A549 (cell line): ENCODE measurements around the gene TLR3. TPM values are rescaled to one million over a fixed set of nuclear protein-coding genes. Genes with fewer than 3 reads are reported as not detected.
A peak's percentile ranks its signal among the peaks of the same experiment; 100 is the strongest.
"Not testable (repeated sequence)": the region's sequence is repeated elsewhere in the genome, so short reads cannot be mapped to it uniquely, and the experiment has no call there.

Source experiments
- ATAC-seq, 2 experiments: fragments of 200-7000 bp in 1 of 2; fragments of >200 bp in 1 of 2; cut with Nextera tagmentation in 1 of 2; cut with Tn5 transposase in 1 of 2; 3 replicates each; pipeline versions ENCODE4 v1.8.0 to v1.9.1; 2018 to 2020; ENCODE audit warnings: mild to moderate bottlenecking in 1 of 2, moderate library complexity in 1 of 2
- CTCF ChIA-PET: fragments of 300-600 bp; sonication (Branson Sonifier 250); formaldehyde crosslinking; extraction: SDS; loops from one replicate; lab custom pipeline; 2021; ENCODE audit warnings: antibody characterized with exemption, inconsistent platforms; lab: Yijun Ruan, JAX
- POLR2A ChIA-PET: fragments of 350-600 bp; formaldehyde crosslinking; extraction: SDS; loops from one replicate; lab custom pipeline; 2021; ENCODE audit warnings: antibody characterized with exemption, inconsistent platforms; lab: Yijun Ruan, JAX
- DNase-seq, 2 experiments: peaks; one replicate each; pipeline versions ENCODE4 v3.0.0 to v3.0.0-alpha.2; 2011 to 2016; ENCODE audit warnings: low read depth in 1 of 2, low spot score in 1 of 2
- FAIRE-seq: peaks from 2 replicates; lab custom pipeline; 2011; peaks lifted over from hg19 to GRCh38; lab: Jason Lieb, UNC
- H3K27ac ChIP-seq, 2 experiments: fragments of >200 bp; sonication (Bioruptor Twin); formaldehyde crosslinking; 3 replicates each; pipeline ENCODE4 v1.5.1; 2016 to 2017
- H3K4me1 ChIP-seq: fragments of >200 bp; sonication (Bioruptor Twin); formaldehyde crosslinking; 3 replicates; pipeline ENCODE4 v1.6.1; 2016
- H3K4me2 ChIP-seq: fragments of >200 bp; sonication (Bioruptor Twin); formaldehyde crosslinking; 3 replicates; pipeline ENCODE4 v1.6.1; 2016
- H3K4me3 ChIP-seq: fragments of >200 bp; sonication (Bioruptor Twin); formaldehyde crosslinking; 3 replicates; pipeline ENCODE4 v1.5.1; 2016
- H3K9me3 ChIP-seq: fragments of >200 bp; sonication (Bioruptor Twin); formaldehyde crosslinking; 3 replicates; pipeline ENCODE4 v1.6.1; 2016
- BHLHE40 ChIP-seq: IDR thresholded peaks from 2 replicates; pipeline ENCODE4 v1.6.1; 2012; ENCODE audit warnings: low read depth, low read length, inconsistent platforms
- CEBPB ChIP-seq, 2 experiments: fragments of >200 bp in 1 of 2; sonication (Bioruptor Twin) in 1 of 2; formaldehyde crosslinking in 1 of 2; IDR thresholded peaks; 2 replicates each; pipeline ENCODE4 v1.6.1; 2012 to 2016
- CTCF ChIP-seq: fragments of >200 bp; sonication (Bioruptor Twin); formaldehyde crosslinking; IDR thresholded peaks from 3 replicates; pipeline ENCODE4 v1.5.1; 2016
- EP300 ChIP-seq, 2 experiments: fragments of >200 bp; sonication (Bioruptor Twin); formaldehyde crosslinking; IDR thresholded peaks; 2 replicates in 1 of 2; 3 replicates in 1 of 2; pipeline ENCODE4 v1.6.1; 2016 to 2017
- FOSB ChIP-seq: fragments of 250-450 bp; sonication (Bioruptor Pico); IDR thresholded peaks from 2 replicates; pipeline ENCODE4 v1.5.0; 2020; ENCODE audit warnings: mild to moderate bottlenecking, moderate library complexity
- GATA3 ChIP-seq: IDR thresholded peaks from 2 replicates; pipeline ENCODE4 v1.6.1; 2012; ENCODE audit warnings: borderline replicate concordance
- HDAC2 ChIP-seq: fragments of 200-600 bp; sonication (generic); IDR thresholded peaks from 2 replicates; pipeline ENCODE4 v1.6.1; 2016
- HES2 ChIP-seq: fragments of >200 bp; sonication (Bioruptor Twin); formaldehyde crosslinking; IDR thresholded peaks from 2 replicates; pipeline ENCODE4 v1.6.1; 2016
- KDM1A ChIP-seq: fragments of 200-600 bp; sonication (generic); IDR thresholded peaks from 2 replicates; pipeline ENCODE4 v1.6.1; 2016; ENCODE audit warnings: low read depth, mild to moderate bottlenecking
- KDM5A ChIP-seq: fragments of 200-600 bp; sonication (generic); IDR thresholded peaks from 2 replicates; pipeline ENCODE4 v1.6.1; 2016; ENCODE audit warnings: antibody characterized with exemption, mild to moderate bottlenecking
- MAFK ChIP-seq: fragments of 450-650 bp; IDR thresholded peaks from 2 replicates; pipeline ENCODE4 v1.6.1; 2014; ENCODE audit not compliant: partially characterized antibody
- MAZ ChIP-seq: fragments of 150-350 bp; IDR thresholded peaks from 2 replicates; pipeline ENCODE4 v1.6.1; 2014; ENCODE audit warnings: antibody characterized with exemption, low read depth, low read length, borderline replicate concordance
- NFE2L2 ChIP-seq: fragments of 150-350 bp; conservative IDR thresholded peaks from 2 replicates; pipeline ENCODE4 v1.6.1; 2014; ENCODE audit warnings: low read length
- POLR2A ChIP-seq: IDR thresholded peaks from 2 replicates; pipeline ENCODE4 v1.6.1; 2012; ENCODE audit warnings: mild to moderate bottlenecking, low read length
- RAD21 ChIP-seq, 2 experiments: fragments of >200 bp in 1 of 2; sonication (Bioruptor Twin) in 1 of 2; formaldehyde crosslinking in 1 of 2; IDR thresholded peaks in 1 of 2; conservative IDR thresholded peaks in 1 of 2; 2 replicates in 1 of 2; 3 replicates in 1 of 2; pipeline ENCODE4 v1.6.1; 2012 to 2018; ENCODE audit warnings: inconsistent platforms in 1 of 2
- RFX5 ChIP-seq: fragments of 450-650 bp; IDR thresholded peaks from 2 replicates; pipeline ENCODE4 v1.7.1; 2014; ENCODE audit warnings: antibody characterized with exemption, mild to moderate bottlenecking, moderate library complexity
- SMC3 ChIP-seq: fragments of >200 bp; sonication (Bioruptor Twin); formaldehyde crosslinking; IDR thresholded peaks from 3 replicates; pipeline ENCODE4 v1.6.1; 2018; ENCODE audit warnings: inconsistent platforms
- SREBF2 ChIP-seq: fragments of 450-650 bp; IDR thresholded peaks from 2 replicates; pipeline ENCODE4 v1.6.1; 2014; ENCODE audit warnings: mild to moderate bottlenecking, moderate library complexity
- ZFP36 ChIP-seq: fragments of 450-650 bp; IDR thresholded peaks from 2 replicates; pipeline ENCODE4 v1.6.1; 2014; ENCODE audit warnings: borderline replicate concordance; ENCODE audit not compliant: partially characterized antibody
- ZSCAN20 ChIP-seq: fragments of 250-450 bp; sonication (Bioruptor Pico); IDR thresholded peaks from 2 replicates; pipeline ENCODE4 v1.8.0; 2022; ENCODE audit warnings: mild to moderate bottlenecking, moderate library complexity
- WGBS: methylation state at CpG from one replicate; pipeline ENCODE4 v1.1.6; 2017; ENCODE audit errors: missing lambda C conversion rate; 5-methylcytosine and 5-hydroxymethylcytosine counted together
- polyA plus RNA-seq, 4 experiments: library from polyadenylated mRNA; depleted of rRNA in 3 of 4; stranded (reverse); fragments of >200 nt; fragmentation: RNase III in 1 of 4; extraction: RNeasy Plus Mini Kit Qiagen cat#74134 plus additional on column Dnase treatment in 1 of 4; gene quantifications; 2 replicates in 3 of 4; 3 replicates in 1 of 4; pipeline ENCODE4 v1.2.3, GENCODE V29; 2011 to 2017

Gene TLR3
- polyA plus RNA-seq, 2 of the 4 experiments (the other 2 are of a cell fraction) = 0.09 to 0.81 TPM

GRCh38 chr4:186033027-186033426, 35.9 kb upstream of the TLR3 start (continued):
- TF ChIP-seq CEBPB (IDR thresholded peaks at IDR 0.05) (no peak), POLR2A (no peak), NFE2L2 (no peak)

GRCh38 chr4:186034613-186035012, 34.3 kb upstream of the TLR3 start:
- WGBS = 8% methylated on average over 5 of the region's 7 CpGs
- ATAC-seq, CTCF ChIA-PET, H3K4me2 ChIP-seq, H3K27ac ChIP-seq, DNase-seq, H3K4me1 ChIP-seq, H3K4me3 ChIP-seq, H3K9me3 ChIP-seq, POLR2A ChIA-PET, FAIRE-seq: not testable (repeated sequence)

GRCh38 chr4:186036976-186037581, 31.9 kb upstream of the TLR3 start:
- TF ChIP-seq HDAC2 (no peak), RFX5 (no peak), EP300 (IDR thresholded peaks at IDR 0.05) (no peak), ZSCAN20 (CRISPR knock-in tag) (no peak), KDM1A (no peak), BHLHE40 (no peak), GATA3 (no peak), FOSB (CRISPR knock-in tag) (no peak), MAFK (no peak), KDM5A (no peak), MAZ (no peak), SREBF2 (no peak), HES2 (no peak)
- Histone ChIP-seq H3K27ac (no peak overlapping the region), H3K4me2 (no peak overlapping the region), H3K4me3 (no peak overlapping the region), H3K4me1 (no peaks in the 10 kb centered on the region), H3K9me3 (no peaks in the 10 kb centered on the region; the same call in 2 of the 3 replicates)
- no peak for DNase-seq
- no peak for FAIRE-seq
- ATAC-seq = no peak
- CTCF ChIA-PET = interaction anchor here (0.8 to 5.5 kb wide), 26 partner anchors 8 to 992 kb away, joined by 3 to 64 read pairs (median 5); partner anchors contain the start of genes CCDC110 and TLR3
- POLR2A ChIA-PET = no interaction called here
- 18% methylated on average over 6 of the region's 6 CpGs for WGBS

GRCh38 chr4:186037692-186038658, 31.0 kb upstream of the TLR3 start:
- no peak for FAIRE-seq
- ATAC-seq = peak; percentile 83 to 87; a peak in 4 of 6 replicates
- Histone ChIP-seq H3K4me1 (no peaks in the 10 kb centered on the region), H3K4me3 (no peak overlapping the region)
- TF ChIP-seq RAD21 (conservative IDR thresholded peaks at IDR 0.05 in 1 of 2, IDR thresholded peaks at IDR 0.05 in 1 of 2) (peak; percentile 78 to 82), CEBPB (IDR thresholded peaks at IDR 0.05) (no peak), ZSCAN20 (CRISPR knock-in tag) (no peak), SMC3 (peak; percentile 55), ZFP36 (no peak), CTCF (peak; percentile 67)
- TF ChIP-seq, all 56 proteins: peak for 3
- no peaks in the 10 kb centered on the region; the same call in 2 of the 3 replicates for H3K9me3 ChIP-seq
- POLR2A ChIA-PET = interaction anchor here (0.6 kb wide), 1 partner anchor 642 kb away, joined by 3 read pairs; the partner anchor contains the start of genes ANKRD37 and LRP2BP
- peak; percentile 26 to 77 for DNase-seq
- H3K27ac ChIP-seq = no peak overlapping the region
- 13% methylated on average over 12 of the region's 12 CpGs for WGBS
- 0 out of 3 replicates have a peak overlapping the region, but pooled peaks have one; percentile 3 for H3K4me2 ChIP-seq
- CTCF ChIA-PET = interaction anchor here (0.5 to 5.5 kb wide), 39 partner anchors 9 to 1031 kb away, joined by 3 to 64 read pairs (median 5); partner anchors contain the start of genes CCDC110 and TLR3
